GM10266 (cell line): ENCODE data around the gene TSTD2.

Experiments used
- DNase-seq: peaks from one replicate; pipeline ENCODE4 v3.0.0; 2012; ENCODE audit errors: extremely low spot score
- TF ChIP-seq, protein P1 (sequence below): IDR thresholded peaks from 2 replicates; pipeline ENCODE4 v1.5.1; 2012; ENCODE audit warnings: mild to moderate bottlenecking, low read depth; ENCODE audit not compliant: control insufficient read depth, insufficient read depth; ENCODE audit errors: missing control alignments

Gene TSTD2

DNA sequence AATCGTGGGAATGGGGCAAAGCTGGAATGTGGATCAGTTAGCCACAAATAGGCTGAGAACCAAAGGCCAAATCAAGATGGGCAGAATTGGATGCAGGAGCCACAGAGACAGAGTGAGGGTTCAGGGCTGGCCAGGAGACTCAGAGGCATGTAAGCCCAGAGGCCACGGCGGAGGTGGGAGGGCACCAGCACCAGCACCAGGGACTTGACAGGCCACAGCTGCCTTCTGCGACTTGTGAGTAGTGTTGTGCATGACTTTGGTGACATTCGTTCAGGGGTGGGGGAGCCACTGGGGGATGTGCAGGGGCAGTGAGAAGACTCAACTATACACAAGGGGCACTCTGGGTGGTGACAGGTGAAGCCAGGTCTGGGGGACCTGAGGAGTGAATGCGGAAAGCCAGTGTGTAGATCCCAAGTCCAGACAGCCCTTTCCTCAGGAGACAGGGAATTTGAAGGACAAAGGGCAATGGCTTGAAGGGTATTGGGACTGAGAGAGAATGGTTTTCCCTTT is 78.5 kb downstream of the TSTD2 start:
- TF ChIP-seq, protein P1, sequence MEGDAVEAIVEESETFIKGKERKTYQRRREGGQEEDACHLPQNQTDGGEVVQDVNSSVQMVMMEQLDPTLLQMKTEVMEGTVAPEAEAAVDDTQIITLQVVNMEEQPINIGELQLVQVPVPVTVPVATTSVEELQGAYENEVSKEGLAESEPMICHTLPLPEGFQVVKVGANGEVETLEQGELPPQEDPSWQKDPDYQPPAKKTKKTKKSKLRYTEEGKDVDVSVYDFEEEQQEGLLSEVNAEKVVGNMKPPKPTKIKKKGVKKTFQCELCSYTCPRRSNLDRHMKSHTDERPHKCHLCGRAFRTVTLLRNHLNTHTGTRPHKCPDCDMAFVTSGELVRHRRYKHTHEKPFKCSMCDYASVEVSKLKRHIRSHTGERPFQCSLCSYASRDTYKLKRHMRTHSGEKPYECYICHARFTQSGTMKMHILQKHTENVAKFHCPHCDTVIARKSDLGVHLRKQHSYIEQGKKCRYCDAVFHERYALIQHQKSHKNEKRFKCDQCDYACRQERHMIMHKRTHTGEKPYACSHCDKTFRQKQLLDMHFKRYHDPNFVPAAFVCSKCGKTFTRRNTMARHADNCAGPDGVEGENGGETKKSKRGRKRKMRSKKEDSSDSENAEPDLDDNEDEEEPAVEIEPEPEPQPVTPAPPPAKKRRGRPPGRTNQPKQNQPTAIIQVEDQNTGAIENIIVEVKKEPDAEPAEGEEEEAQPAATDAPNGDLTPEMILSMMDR: no peak

DNA sequence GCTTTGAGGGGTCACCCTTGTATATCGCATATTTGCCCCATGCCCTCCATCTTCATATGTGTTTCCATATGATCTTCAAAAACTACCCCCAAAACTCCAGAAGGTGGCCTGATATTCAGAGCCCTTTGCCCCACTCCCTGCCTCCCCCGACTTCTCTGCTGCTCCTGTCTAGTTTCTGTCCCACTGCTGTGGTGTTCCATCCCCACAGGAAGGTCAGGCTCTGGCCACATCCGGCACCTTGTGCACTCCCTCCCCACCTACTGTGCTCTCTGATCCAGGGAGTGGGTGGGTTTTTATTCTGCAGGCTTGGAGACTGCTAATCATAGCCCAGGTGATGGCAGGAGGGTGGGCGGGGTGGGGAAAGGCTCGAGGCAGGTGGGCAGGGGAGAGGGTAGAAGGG is 79.3 kb downstream of the TSTD2 start:
- TF ChIP-seq, protein P1: no peak
- no peak for DNase-seq

More for the DNA sequence above, 78.5 kb downstream of the TSTD2 start:
- DNase-seq: no peak

DNA sequence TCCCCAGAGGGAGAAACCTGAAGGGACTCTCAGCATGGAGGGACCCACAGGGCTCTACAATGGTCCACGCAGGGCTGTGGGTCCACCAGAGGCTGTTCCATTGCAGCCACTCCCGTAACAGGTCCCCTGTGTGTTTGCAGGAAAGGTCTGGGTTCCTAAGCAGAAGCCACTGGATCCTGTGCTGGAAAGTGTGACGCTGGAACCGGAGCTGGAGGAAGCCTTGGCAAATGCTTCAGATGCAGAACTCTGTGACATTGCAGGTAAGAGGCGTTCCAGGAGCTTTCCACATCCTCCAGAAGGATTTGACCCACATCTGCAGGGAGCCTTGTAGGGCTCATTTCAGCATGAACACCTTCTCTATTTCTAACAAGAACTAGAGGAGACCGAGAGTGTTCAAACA is 80.0 kb downstream of the TSTD2 start:
- TF ChIP-seq, protein P1: no peak
- DNase-seq: no peak

DNA sequence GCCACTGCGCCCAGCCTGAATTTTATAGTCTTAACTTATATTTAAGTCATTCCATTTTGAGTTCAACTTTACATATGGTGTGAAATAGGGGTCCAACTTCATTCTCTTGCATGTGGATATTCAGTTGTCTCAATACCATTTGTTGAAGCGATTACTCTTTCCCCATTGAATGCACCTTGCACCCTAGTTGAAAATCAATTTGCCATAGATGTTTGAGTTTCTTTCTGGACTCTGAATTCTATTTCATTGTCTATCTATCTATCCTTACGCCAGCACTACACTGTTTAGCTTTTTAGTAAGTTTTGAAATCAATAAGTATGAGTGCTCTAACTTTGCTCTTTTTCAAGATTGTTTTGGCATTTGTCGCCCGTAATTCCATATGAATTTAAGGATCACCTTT is 81.9 kb downstream of the TSTD2 start:
- DNase-seq: no peak
- TF ChIP-seq, protein P1: no peak

DNA sequence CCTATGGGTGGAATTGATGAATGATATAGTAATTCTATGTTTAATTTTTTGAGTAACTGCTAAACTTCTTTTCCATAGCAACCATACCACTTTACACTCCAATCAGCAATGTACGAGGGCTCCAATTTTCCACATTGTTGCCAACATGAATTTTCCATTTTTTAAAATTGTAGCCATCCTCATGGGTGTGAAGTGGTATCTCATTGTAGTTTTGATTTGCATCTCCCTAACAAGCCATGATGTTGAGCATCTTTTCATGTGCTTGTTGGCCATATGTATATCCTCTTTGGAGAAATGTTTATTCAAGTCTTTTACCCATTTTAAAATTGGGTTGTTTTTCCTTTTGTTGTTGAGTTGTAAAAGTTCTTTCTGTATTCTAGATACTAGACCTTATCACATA is 82.8 kb downstream of the TSTD2 start:
- DNase-seq: no peak
- TF ChIP-seq, protein P1: no peak
